GM23338 (cell line): ENCODE results near the gene TAF1A. TPM values are rescaled to one million over a fixed set of nuclear protein-coding genes. Genes with fewer than 3 reads are reported as not detected.

Experiments
- ATAC-seq: fragments of 200-7000 bp; cut with Tn5 transposase; 3 replicates; pipeline ENCODE4 v1.9.1; 2020
- DNase-seq: peaks from one replicate; pipeline ENCODE4 v3.0.0-alpha.2; 2015; ENCODE audit warnings: low spot score
- H2AFZ ChIP-seq: fragments of 200-600 bp; sonication (generic); 2 replicates; pipeline ENCODE4 v1.8.0; 2016; ENCODE audit warnings: antibody characterized with exemption, mild to moderate bottlenecking, moderate library complexity
- H3F3A ChIP-seq: fragments of 200-600 bp; sonication (generic); replicated peaks from 2 replicates; pipeline ENCODE4 v1.8.0; 2017; ENCODE audit warnings: antibody characterized with exemption, mixed run types, low read depth
- H3K27ac ChIP-seq: fragments of 200-600 bp; sonication (generic); 2 replicates; pipeline ENCODE4 v1.6.1; 2016; ENCODE audit warnings: low read depth
- H3K27me3 ChIP-seq: fragments of 200-600 bp; sonication (generic); 2 replicates; pipeline ENCODE4 v1.8.0; 2016; ENCODE audit warnings: mild to moderate bottlenecking, mixed run types, moderate library complexity; ENCODE audit not compliant: insufficient read depth
- H3K36me3 ChIP-seq: fragments of 200-600 bp; sonication (generic); 2 replicates; pipeline ENCODE4 v1.8.0; 2016; ENCODE audit warnings: mild to moderate bottlenecking; ENCODE audit not compliant: insufficient read depth
- H3K4me1 ChIP-seq: fragments of 200-600 bp; sonication (generic); 2 replicates; pipeline ENCODE4 v1.8.0; 2016; ENCODE audit warnings: mild to moderate bottlenecking, moderate library complexity; ENCODE audit not compliant: insufficient read depth
- H3K4me2 ChIP-seq: fragments of 200-600 bp; sonication (generic); 2 replicates; pipeline ENCODE4 v1.7.1; 2017; ENCODE audit warnings: mixed run types
- H3K4me3 ChIP-seq: fragments of 200-600 bp; sonication (generic); 2 replicates; pipeline ENCODE4 v1.6.1; 2016; ENCODE audit warnings: mixed run types
- H3K79me2 ChIP-seq: fragments of 200-600 bp; sonication (generic); replicated peaks from 2 replicates; pipeline ENCODE4 v1.8.0; 2017; ENCODE audit warnings: mild to moderate bottlenecking; ENCODE audit not compliant: insufficient read depth
- H3K9me2 ChIP-seq: fragments of 200-600 bp; sonication (generic); 2 replicates; pipeline ENCODE4 v1.8.0; 2017; ENCODE audit not compliant: insufficient read depth
- H4K20me1 ChIP-seq: fragments of 200-600 bp; sonication (generic); replicated peaks from 2 replicates; pipeline ENCODE4 v1.8.0; 2017; ENCODE audit warnings: mild to moderate bottlenecking; ENCODE audit not compliant: insufficient read depth
- H3K27ac Mint-ChIP-seq: 2 replicates; pipeline ENCODE4 v1.8.0; 2020; ENCODE audit warnings: inconsistent platforms, mild to moderate bottlenecking, moderate library complexity, mixed read lengths
- H3K27me3 Mint-ChIP-seq: 3 replicates; pipeline ENCODE4 v1.8.0; 2022; ENCODE audit warnings: low read depth, mild to moderate bottlenecking, moderate library complexity, mixed read lengths, inconsistent platforms; ENCODE audit not compliant: insufficient read depth, poor library complexity
- H3K36me3 Mint-ChIP-seq: 3 replicates; pipeline ENCODE4 v1.8.0; 2021; ENCODE audit warnings: low read depth, mild to moderate bottlenecking, inconsistent platforms, moderate library complexity, mixed read lengths
- H3K4me1 Mint-ChIP-seq: 3 replicates; pipeline ENCODE4 v1.8.0; 2020; ENCODE audit warnings: mild to moderate bottlenecking, inconsistent platforms, mixed read lengths
- H3K4me3 Mint-ChIP-seq: 3 replicates; pipeline ENCODE4 v1.8.0; 2021; ENCODE audit warnings: moderate library complexity, mild to moderate bottlenecking, inconsistent platforms, mixed read lengths
- H3K9me3 Mint-ChIP-seq: 3 replicates; pipeline ENCODE4 v1.8.0; 2020; ENCODE audit warnings: moderate library complexity, mild to moderate bottlenecking, inconsistent platforms, mixed read lengths
- CREB1 ChIP-seq: fragments of 250-450 bp; sonication (Bioruptor Pico); IDR thresholded peaks from 2 replicates; pipeline ENCODE4 v1.5.0; 2020; ENCODE audit warnings: low read depth, mild to moderate bottlenecking, moderate library complexity
- EZH2 ChIP-seq: fragments of 200-600 bp; sonication (generic); IDR thresholded peaks from one replicate; pipeline ENCODE4 v1.8.0; 2017; ENCODE audit warnings: antibody characterized with exemption, mild to moderate bottlenecking, low read depth; ENCODE audit not compliant: unreplicated experiment
- EZH2phosphoT487 ChIP-seq: fragments of 200-600 bp; sonication (generic); IDR thresholded peaks from one replicate; pipeline ENCODE4 v1.8.1; 2018; ENCODE audit warnings: antibody characterized with exemption; ENCODE audit not compliant: unreplicated experiment
- NANOG ChIP-seq: IDR thresholded peaks from 2 replicates; pipeline ENCODE4 v1.6.1; 2016; ENCODE audit warnings: antibody characterized with exemption, borderline replicate concordance
- POLR2AphosphoS5 ChIP-seq: IDR thresholded peaks from 2 replicates; pipeline ENCODE4 v1.6.1; 2016; ENCODE audit warnings: antibody characterized with exemption, low read depth
- REST ChIP-seq: IDR thresholded peaks from one replicate; pipeline ENCODE4 v1.6.1; 2018; ENCODE audit warnings: antibody characterized with exemption; ENCODE audit not compliant: unreplicated experiment
- STAT1 ChIP-seq: IDR thresholded peaks from one replicate; pipeline ENCODE4 v1.6.1; 2016; ENCODE audit warnings: antibody characterized with exemption; ENCODE audit not compliant: unreplicated experiment
- ZNF114 ChIP-seq: fragments of 250-450 bp; sonication (Bioruptor Pico); IDR thresholded peaks from 2 replicates; pipeline ENCODE4 v1.5.0; 2020; ENCODE audit warnings: mild to moderate bottlenecking, moderate library complexity
- ZNF331 ChIP-seq: fragments of 250-450 bp; sonication (Bioruptor Pico); IDR thresholded peaks from 2 replicates; pipeline ENCODE4 v1.5.0; 2020; ENCODE audit warnings: low read depth, mild to moderate bottlenecking, moderate library complexity
- ZNF462 ChIP-seq: fragments of 250-450 bp; sonication (Bioruptor Pico); IDR thresholded peaks from 2 replicates; pipeline ENCODE4 v1.5.0; 2020; ENCODE audit warnings: mild to moderate bottlenecking, moderate library complexity
- polyA plus RNA-seq: library from polyadenylated mRNA; unstranded; fragments of >200 nt; fragmentation: Nextera tagmentation; extraction: Ambion mirVana; gene quantifications from 2 replicates; pipeline ENCODE4 v1.2.1, GENCODE V29; 2016
- total RNA-seq: library from RNA; depleted of rRNA; stranded (reverse); fragments of >200 nt; shearing (Covaris generic); gene quantifications from 2 replicates; pipeline ENCODE4 v1.2.3, GENCODE V29; 2014
- TF ChIP-seq, protein P1 (sequence below), 2 experiments: fragments of 200-600 bp in 1 of 2; sonication (generic) in 1 of 2; conservative IDR thresholded peaks; 2 replicates each; pipeline versions ENCODE4 v1.5.1 to v1.6.1; 2016 to 2017; ENCODE audit warnings: antibody characterized with exemption in 2 of 2, low read depth in 2 of 2, mild to moderate bottlenecking in 2 of 2, moderate library complexity in 1 of 2

TAF1A gene
- total and polyA plus RNA-seq, 2 experiments from 2014 or later: 5.5 to 13.3 TPM

DNA sequence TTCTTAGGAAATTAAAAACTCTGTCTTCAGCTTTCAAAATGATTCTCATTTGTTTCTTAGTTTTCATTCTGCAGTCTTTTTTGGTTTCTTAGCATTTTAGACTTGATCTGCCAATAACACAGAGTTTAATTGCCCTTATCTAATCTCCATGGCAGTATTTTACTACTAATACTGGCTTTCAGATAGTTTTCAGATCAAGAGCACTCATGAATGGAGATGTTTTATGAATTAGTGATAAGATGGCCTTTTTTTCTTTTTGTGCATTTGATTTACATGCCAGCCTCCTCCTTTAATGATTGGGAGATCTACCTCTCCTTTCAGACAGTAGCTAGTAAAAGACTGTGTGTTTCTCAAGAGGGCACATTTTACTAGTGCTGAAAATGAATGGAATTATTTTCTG is 33.7 kb upstream of the TAF1A start:
- no peak overlapping the region for H3K4me3 Mint-ChIP-seq
- no peak overlapping the region for H3K27ac ChIP-seq
- no peak overlapping the region for H3K27ac Mint-ChIP-seq
- H3K36me3 Mint-ChIP-seq: peaks cover 40% of the 10 kb centered on the region
- peaks cover 15% of the 10 kb centered on the region for H4K20me1 ChIP-seq
- peaks cover 6% of the 10 kb centered on the region; the same call in 1 of the 2 replicates for H3F3A ChIP-seq
- H3K4me1 ChIP-seq: peaks cover 10% of the 10 kb centered on the region
- no peak for TF ChIP-seq ZNF462 (CRISPR knock-in tag)
- TF ChIP-seq, protein P1, sequence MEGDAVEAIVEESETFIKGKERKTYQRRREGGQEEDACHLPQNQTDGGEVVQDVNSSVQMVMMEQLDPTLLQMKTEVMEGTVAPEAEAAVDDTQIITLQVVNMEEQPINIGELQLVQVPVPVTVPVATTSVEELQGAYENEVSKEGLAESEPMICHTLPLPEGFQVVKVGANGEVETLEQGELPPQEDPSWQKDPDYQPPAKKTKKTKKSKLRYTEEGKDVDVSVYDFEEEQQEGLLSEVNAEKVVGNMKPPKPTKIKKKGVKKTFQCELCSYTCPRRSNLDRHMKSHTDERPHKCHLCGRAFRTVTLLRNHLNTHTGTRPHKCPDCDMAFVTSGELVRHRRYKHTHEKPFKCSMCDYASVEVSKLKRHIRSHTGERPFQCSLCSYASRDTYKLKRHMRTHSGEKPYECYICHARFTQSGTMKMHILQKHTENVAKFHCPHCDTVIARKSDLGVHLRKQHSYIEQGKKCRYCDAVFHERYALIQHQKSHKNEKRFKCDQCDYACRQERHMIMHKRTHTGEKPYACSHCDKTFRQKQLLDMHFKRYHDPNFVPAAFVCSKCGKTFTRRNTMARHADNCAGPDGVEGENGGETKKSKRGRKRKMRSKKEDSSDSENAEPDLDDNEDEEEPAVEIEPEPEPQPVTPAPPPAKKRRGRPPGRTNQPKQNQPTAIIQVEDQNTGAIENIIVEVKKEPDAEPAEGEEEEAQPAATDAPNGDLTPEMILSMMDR (conservative IDR thresholded peaks at IDR 0.05; ENCODE audit: low read depth in 2 of 2): no peak
- no peak for TF ChIP-seq ZNF114 (CRISPR knock-in tag)
- no peak for TF ChIP-seq CREB1 (CRISPR knock-in tag)
- TF ChIP-seq REST: no peak
- no peak for TF ChIP-seq POLR2AphosphoS5
- no peak for TF ChIP-seq STAT1
- TF ChIP-seq ZNF331 (CRISPR knock-in tag): no peak
- no peak for TF ChIP-seq EZH2
- no peak for TF ChIP-seq NANOG
- TF ChIP-seq EZH2phosphoT487: no peak
- H3K4me3 ChIP-seq: no peak overlapping the region
- peaks cover 28% of the 10 kb centered on the region for H3K36me3 ChIP-seq
- DNase-seq: no peak
- H3K27me3 ChIP-seq: no peaks in the 10 kb centered on the region
- no peaks in the 10 kb centered on the region for H3K9me2 ChIP-seq
- H2AFZ ChIP-seq: no peak overlapping the region
- no peaks in the 10 kb centered on the region for H3K9me3 Mint-ChIP-seq
- ATAC-seq: no peak
- peaks cover 4% of the 10 kb centered on the region for H3K27me3 Mint-ChIP-seq
- peaks cover 40% of the 10 kb centered on the region for H3K79me2 ChIP-seq
- H3K4me1 Mint-ChIP-seq: peaks cover 11% of the 10 kb centered on the region
- H3K4me2 ChIP-seq: no peak overlapping the region
